ENCODE data around the gene F13A1.

DNA sequence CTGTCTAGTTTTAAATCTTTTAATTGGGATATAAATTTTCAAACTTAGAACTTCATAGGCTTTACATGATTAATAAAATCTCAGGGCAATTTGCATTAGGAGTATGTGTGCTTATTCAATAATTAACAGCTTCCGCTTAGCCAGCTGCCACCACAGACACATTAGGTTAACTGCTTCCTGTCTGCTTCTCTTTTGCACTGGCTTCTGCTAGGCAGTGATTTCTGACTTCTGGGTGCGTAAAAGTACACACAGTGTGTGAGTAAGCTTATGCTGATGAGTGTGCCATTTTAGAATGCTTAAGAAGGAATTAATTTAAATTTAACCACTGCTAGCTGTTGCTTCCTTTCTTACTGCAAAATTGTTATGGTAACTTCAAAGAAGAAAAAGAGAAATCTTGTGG lies 73.9 kb downstream of the F13A1 start:
- TF ChIP-seq, protein P1, sequence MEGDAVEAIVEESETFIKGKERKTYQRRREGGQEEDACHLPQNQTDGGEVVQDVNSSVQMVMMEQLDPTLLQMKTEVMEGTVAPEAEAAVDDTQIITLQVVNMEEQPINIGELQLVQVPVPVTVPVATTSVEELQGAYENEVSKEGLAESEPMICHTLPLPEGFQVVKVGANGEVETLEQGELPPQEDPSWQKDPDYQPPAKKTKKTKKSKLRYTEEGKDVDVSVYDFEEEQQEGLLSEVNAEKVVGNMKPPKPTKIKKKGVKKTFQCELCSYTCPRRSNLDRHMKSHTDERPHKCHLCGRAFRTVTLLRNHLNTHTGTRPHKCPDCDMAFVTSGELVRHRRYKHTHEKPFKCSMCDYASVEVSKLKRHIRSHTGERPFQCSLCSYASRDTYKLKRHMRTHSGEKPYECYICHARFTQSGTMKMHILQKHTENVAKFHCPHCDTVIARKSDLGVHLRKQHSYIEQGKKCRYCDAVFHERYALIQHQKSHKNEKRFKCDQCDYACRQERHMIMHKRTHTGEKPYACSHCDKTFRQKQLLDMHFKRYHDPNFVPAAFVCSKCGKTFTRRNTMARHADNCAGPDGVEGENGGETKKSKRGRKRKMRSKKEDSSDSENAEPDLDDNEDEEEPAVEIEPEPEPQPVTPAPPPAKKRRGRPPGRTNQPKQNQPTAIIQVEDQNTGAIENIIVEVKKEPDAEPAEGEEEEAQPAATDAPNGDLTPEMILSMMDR (IDR thresholded peaks at IDR 0.05) = no peak
- TF ChIP-seq POLR2A (IDR thresholded peaks at IDR 0.05) = no peak

All from testis (tissue), 2 donors.